Fibroblast of pulmonary artery (primary cell): ENCODE data around the gene KRT2.

Experiments
- DNase-seq: peaks from one replicate; pipeline ENCODE4 v3.0.0-alpha.2; 2010; ENCODE audit warnings: low read depth
- H3K4me3 ChIP-seq: replicated peaks from 2 replicates; pipeline ENCODE4 v1.5.1; 2011; ENCODE audit warnings: low read depth, mild to moderate bottlenecking, control low read depth, low read length, moderate library complexity
- TF ChIP-seq, protein P1 (sequence below): IDR thresholded peaks from 2 replicates; pipeline ENCODE4 v1.5.1; 2011; ENCODE audit warnings: mild to moderate bottlenecking, control low read depth, low read length, inconsistent platforms; ENCODE audit errors: missing control alignments

KRT2 gene

DNA sequence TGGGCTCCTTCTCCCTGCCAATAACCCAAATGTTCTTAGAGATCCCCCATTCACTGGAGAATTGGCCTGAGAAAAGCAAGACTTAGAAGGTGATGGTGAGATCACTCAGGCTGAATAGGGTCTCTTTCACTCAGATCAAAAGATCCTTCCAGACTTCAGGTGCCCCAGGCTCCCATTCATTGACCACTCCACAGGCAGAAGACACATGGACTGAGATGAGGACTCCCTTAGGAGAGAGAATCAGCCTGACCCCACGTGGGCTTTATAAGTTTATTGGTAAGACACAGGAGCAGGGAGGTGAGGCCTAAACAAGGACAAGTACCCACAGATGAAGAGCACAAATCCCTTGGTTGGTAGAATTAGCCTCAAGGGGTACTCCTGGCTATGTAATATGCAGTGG is 44.7 kb downstream of the KRT2 start:
- DNase-seq: no peak
- no peak overlapping the region for H3K4me3 ChIP-seq
- TF ChIP-seq, protein P1, sequence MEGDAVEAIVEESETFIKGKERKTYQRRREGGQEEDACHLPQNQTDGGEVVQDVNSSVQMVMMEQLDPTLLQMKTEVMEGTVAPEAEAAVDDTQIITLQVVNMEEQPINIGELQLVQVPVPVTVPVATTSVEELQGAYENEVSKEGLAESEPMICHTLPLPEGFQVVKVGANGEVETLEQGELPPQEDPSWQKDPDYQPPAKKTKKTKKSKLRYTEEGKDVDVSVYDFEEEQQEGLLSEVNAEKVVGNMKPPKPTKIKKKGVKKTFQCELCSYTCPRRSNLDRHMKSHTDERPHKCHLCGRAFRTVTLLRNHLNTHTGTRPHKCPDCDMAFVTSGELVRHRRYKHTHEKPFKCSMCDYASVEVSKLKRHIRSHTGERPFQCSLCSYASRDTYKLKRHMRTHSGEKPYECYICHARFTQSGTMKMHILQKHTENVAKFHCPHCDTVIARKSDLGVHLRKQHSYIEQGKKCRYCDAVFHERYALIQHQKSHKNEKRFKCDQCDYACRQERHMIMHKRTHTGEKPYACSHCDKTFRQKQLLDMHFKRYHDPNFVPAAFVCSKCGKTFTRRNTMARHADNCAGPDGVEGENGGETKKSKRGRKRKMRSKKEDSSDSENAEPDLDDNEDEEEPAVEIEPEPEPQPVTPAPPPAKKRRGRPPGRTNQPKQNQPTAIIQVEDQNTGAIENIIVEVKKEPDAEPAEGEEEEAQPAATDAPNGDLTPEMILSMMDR: no peak

DNA sequence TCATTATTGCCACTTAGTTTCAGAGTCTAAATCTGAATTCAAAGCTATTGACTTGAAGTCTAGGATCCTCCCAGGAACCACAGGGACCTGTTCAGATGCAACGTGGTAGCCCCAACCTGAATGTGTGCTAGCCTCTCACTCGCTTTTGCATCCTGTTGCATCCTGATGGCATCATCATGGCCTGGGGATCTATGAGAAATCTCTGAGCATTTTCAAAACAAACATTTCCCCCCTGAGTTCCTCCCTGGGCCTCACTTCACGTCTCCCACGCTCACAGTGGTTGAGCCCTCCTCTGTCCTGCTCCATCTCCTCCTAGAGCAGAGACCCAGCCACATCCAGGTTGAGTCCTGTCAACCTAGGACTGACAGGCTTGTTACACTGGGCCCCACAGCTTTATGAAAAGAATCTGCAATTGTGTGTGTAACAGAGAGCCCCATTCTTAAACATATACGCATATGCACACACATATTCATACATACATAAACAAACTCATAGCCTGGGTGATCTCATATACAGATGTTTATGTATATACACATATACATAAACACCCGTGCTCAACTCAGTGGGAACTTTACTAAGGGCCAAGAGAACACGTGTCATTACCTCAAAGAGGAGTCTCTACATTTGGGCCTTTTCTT is 45.3 kb downstream of the KRT2 start:
- H3K4me3 ChIP-seq: no peak overlapping the region
- DNase-seq: no peak
- TF ChIP-seq, protein P1: no peak

DNA sequence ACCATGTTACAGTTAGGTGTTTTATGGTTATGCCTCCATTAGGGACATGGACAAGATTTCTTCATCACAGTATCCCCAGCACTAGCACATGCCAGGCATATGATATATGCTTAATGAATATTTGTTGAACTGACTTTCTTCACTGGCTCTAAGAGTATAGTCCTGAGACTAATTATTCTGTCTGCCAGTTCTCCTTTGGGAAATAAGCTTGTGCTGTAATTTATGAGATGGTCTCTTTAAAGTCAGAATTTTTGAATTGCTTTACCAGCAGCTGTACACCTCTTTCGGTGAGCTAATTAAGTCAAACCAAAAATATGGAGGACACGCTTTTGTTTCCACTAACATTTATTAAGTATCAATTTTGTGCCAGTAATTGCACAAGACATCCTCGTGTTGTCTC is 45.9 kb downstream of the KRT2 start:
- TF ChIP-seq, protein P1: no peak
- H3K4me3 ChIP-seq: no peak overlapping the region
- no peak for DNase-seq

DNA sequence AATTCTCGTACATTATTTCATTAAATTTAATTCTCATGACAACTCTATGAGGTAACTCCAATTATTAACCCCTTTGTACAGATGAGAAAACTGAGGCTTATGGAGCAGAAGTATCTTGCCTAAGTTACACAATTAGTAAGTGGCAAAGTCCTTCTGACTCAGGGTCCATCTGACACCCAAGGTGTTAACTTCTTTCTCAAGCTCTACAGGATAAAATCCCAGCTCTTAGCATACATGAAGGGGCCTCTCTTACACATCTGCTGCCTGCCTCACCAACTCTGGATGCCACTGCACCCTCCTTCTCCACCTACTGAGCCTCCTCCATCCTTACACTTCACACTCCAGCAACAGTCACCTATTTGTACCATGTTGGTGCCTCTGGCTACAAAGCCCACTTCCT is 46.5 kb downstream of the KRT2 start:
- TF ChIP-seq, protein P1: no peak
- DNase-seq: no peak
- no peak overlapping the region for H3K4me3 ChIP-seq

DNA sequence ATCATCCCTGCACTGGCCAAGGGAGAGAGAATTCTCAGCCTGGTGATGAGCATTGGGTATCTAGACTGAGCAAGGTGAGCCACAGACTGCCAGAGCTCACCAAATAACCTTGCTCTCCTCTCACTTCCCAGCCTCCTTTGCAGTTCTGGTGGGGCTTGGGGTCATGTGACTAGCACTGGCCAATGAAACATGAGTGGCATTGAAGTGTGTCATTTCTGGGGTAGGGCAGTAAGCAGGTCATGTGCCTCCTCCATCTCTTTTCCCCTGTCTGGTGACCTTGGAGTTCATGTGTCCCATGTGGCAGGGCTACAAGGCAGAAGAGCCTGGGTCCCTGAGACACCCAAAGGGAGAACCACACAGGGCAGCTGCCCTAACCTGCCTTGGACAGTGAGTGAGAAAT is 47.2 kb downstream of the KRT2 start:
- DNase-seq: no peak
- TF ChIP-seq, protein P1: no peak
- H3K4me3 ChIP-seq: no peak overlapping the region

DNA sequence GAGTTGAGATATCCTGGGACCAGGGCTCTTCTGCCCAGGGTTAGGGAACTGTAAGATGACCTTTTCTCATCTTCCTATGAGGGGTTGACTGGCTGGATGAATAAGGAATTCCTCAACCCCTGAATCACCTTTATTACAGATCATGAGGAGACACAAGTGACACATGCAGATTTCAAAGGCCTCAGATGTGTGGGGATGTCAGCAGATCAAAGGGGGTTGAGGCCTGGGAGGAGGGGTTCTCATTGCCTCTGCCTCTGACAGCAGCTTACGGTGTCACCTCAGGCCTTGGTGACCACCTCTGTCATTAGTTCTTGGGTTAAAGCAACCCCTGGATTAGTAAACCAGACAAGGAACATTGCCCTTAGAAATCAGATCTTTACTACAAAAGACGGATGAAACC is 48.7 kb downstream of the KRT2 start:
- no peak for DNase-seq
- TF ChIP-seq, protein P1: no peak
- no peak overlapping the region for H3K4me3 ChIP-seq

DNA sequence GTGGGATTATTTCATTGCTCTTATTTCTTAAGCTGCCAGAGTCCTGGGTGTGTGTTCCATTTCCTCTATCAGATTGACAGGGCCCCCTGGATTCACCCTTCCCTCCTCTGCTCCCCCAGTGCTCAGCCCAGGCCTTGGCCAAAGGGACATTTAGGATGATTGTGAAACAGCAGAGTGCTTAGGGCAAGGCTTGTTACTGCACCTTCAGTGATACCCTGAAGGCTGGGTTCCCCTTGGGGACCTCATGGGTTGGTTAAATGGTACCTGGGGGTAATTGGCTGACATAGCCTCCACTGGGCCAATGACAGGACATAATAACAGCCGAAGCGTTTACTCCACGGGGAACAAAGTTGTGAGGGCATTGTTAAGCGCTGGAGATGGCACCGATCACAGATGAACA is 49.5 kb downstream of the KRT2 start:
- TF ChIP-seq, protein P1: no peak
- DNase-seq: no peak
- H3K4me3 ChIP-seq: no peak overlapping the region
